Endothelial cell of umbilical vein (primary cell): Measurements from ENCODE around the gene PDCD7. TPM values are rescaled to one million over a fixed set of nuclear protein-coding genes. Genes with fewer than 3 reads are reported as not detected.

Experiments
- BruUV-seq: library from RNA; stranded (reverse); fragments of 400-500 nt; replicated peaks from 2 replicates; lab custom pipeline; 2021; lab: Mats Ljungman, UMichigan
- CTCF ChIA-PET: fragments of 300-600, 350-600 bp; sonication (Branson Sonifier 250); formaldehyde crosslinking; loops from one replicate; lab custom pipeline; 2021; ENCODE audit warnings: antibody characterized with exemption, inconsistent platforms; lab: Charles Lee
- POLR2A ChIA-PET: fragments of 300-600, 350-600 bp; sonication (Branson Sonifier 250); formaldehyde crosslinking; loops from one replicate; lab custom pipeline; 2021; ENCODE audit warnings: antibody characterized with exemption, inconsistent platforms; lab: Charles Lee
- DNase-seq: peaks from one replicate; pipeline ENCODE4 v3.0.0-alpha.2; 2011; ENCODE audit warnings: low read depth, low spot score
- FAIRE-seq: peaks from 2 replicates; lab custom pipeline; 2011; peaks lifted over from hg19 to GRCh38; lab: Jason Lieb, UNC
- H2AFZ ChIP-seq: 2 replicates; pipeline ENCODE4 v1.6.0; 2012; ENCODE audit warnings: low read depth, low read length, control low read depth, inconsistent platforms
- H3K27ac ChIP-seq: 2 replicates; pipeline ENCODE4 v1.5.1; 2011; ENCODE audit warnings: low read depth, mild to moderate bottlenecking, control low read depth, low read length, moderate library complexity; ENCODE audit not compliant: insufficient read depth
- H3K27me3 ChIP-seq, 2 experiments: 2 replicates each; pipeline versions ENCODE4 v1.6.0 to v1.6.1; 2011; ENCODE audit warnings: low read length in 2 of 2, mixed read lengths in 1 of 2; ENCODE audit not compliant: control insufficient read depth in 2 of 2, insufficient read depth in 2 of 2
- H3K36me3 ChIP-seq, 2 experiments: 2 replicates in 1 of 2; 3 replicates in 1 of 2; pipeline ENCODE4 v1.5.1; 2011; ENCODE audit warnings: low read length in 2 of 2, mild to moderate bottlenecking in 1 of 2, moderate library complexity in 1 of 2; ENCODE audit not compliant: control insufficient read depth in 2 of 2, insufficient read depth in 2 of 2; ENCODE audit errors: extremely low read depth in 1 of 2
- H3K4me1 ChIP-seq: 3 replicates; pipeline ENCODE4 v1.5.1; 2011; ENCODE audit warnings: mild to moderate bottlenecking, low read length; ENCODE audit not compliant: control insufficient read depth, insufficient read depth; ENCODE audit errors: extremely low read depth
- H3K4me2 ChIP-seq: 2 replicates; pipeline ENCODE4 v1.6.1; 2011; ENCODE audit warnings: low read length, control low read depth, mixed read lengths; ENCODE audit not compliant: insufficient read depth
- H3K4me3 ChIP-seq, 3 experiments: fragments of 200-600 bp in 1 of 3; sonication (generic), shearing (Covaris generic) in 1 of 3; replicated peaks in 1 of 3; 2 replicates each; pipeline ENCODE4 v1.5.1; 2011 to 2016; ENCODE audit warnings: control low read depth in 3 of 3, low read length in 3 of 3, mild to moderate bottlenecking in 2 of 3, inconsistent platforms in 1 of 3, low read depth in 1 of 3, moderate library complexity in 1 of 3; ENCODE audit not compliant: insufficient read depth in 1 of 3
- H3K79me2 ChIP-seq: 2 replicates; pipeline ENCODE4 v1.6.0; 2012; ENCODE audit warnings: low read length, inconsistent platforms; ENCODE audit not compliant: control insufficient read depth, insufficient read depth
- H3K9ac ChIP-seq: replicated peaks from 2 replicates; pipeline ENCODE3; 2011; ENCODE audit warnings: low read length, control low read depth; ENCODE audit not compliant: insufficient read depth; ENCODE audit errors: extremely low read depth
- H3K9me1 ChIP-seq: replicated peaks from 3 replicates; pipeline ENCODE4 v1.6.0; 2011; ENCODE audit warnings: mild to moderate bottlenecking, low read length; ENCODE audit not compliant: control insufficient read depth, insufficient read depth; ENCODE audit errors: extremely low read depth
- H3K9me3 ChIP-seq: replicated peaks from 2 replicates; pipeline ENCODE4 v1.5.1; 2012; ENCODE audit warnings: low read length, inconsistent platforms; ENCODE audit not compliant: control insufficient read depth, insufficient read depth
- H4K20me1 ChIP-seq: replicated peaks from 2 replicates; pipeline ENCODE3; 2011; ENCODE audit warnings: mild to moderate bottlenecking, low read length; ENCODE audit not compliant: control insufficient read depth, insufficient read depth; ENCODE audit errors: extremely low read depth
- CTCF ChIP-seq, 2 donors: IDR thresholded peaks; 1 replicate in 1 of 2; 2 replicates in 1 of 2; pipeline ENCODE4 v1.5.1; 2011; ENCODE audit warnings: low read length in 2 of 2, mild to moderate bottlenecking in 2 of 2, moderate library complexity in 2 of 2, control low read depth in 1 of 2, inconsistent platforms in 1 of 2, low read depth in 1 of 2; ENCODE audit not compliant: insufficient read depth in 1 of 2; ENCODE audit errors: extremely low read depth in 1 of 2
- EZH2 ChIP-seq: IDR thresholded peaks from 2 replicates; pipeline ENCODE4 v1.6.1; 2012; ENCODE audit warnings: borderline replicate concordance, low read depth, mild to moderate bottlenecking, moderate library complexity, low read length, inconsistent platforms; ENCODE audit not compliant: severe bottlenecking
- FOS ChIP-seq: IDR thresholded peaks from 2 replicates; pipeline ENCODE4 v1.6.1; 2011; ENCODE audit warnings: mild to moderate bottlenecking, low read length, moderate library complexity, borderline replicate concordance; ENCODE audit not compliant: insufficient read depth
- GATA2 ChIP-seq: IDR thresholded peaks from 2 replicates; pipeline ENCODE4 v1.7.0; 2011; ENCODE audit warnings: low read depth, mild to moderate bottlenecking, moderate library complexity, mixed read lengths, low read length; ENCODE audit not compliant: insufficient read length, insufficient read depth
- JUN ChIP-seq: IDR thresholded peaks from 2 replicates; pipeline ENCODE4 v1.6.1; 2011; ENCODE audit warnings: borderline replicate concordance, low read depth; ENCODE audit not compliant: insufficient read length, insufficient read depth
- MAX ChIP-seq: IDR thresholded peaks from 2 replicates; pipeline ENCODE4 v1.6.1; 2011; ENCODE audit not compliant: insufficient read depth, insufficient read length
- MYC ChIP-seq: IDR thresholded peaks from one replicate; pipeline ENCODE4 v1.6.1; 2011; ENCODE audit warnings: mild to moderate bottlenecking, low read depth, low read length
- POLR2A ChIP-seq: IDR thresholded peaks from 2 replicates; pipeline ENCODE4 v1.6.1; 2012; ENCODE audit warnings: low read depth, mild to moderate bottlenecking, control low read depth, low read length
- POLR2AphosphoS5 ChIP-seq: IDR thresholded peaks from 2 replicates; pipeline ENCODE4 v1.6.1; 2012; ENCODE audit warnings: low read depth, mild to moderate bottlenecking, control low read depth, low read length, moderate library complexity; ENCODE audit not compliant: insufficient read depth
- dilution Hi-C: fragments of 300-500 bp; cut with MboI; formaldehyde crosslinking; loops from one replicate; pipeline ENCODE4 v1.15.0; 2019; ENCODE audit warnings: low sequenced_read_pairs; ENCODE audit not compliant: extremely low pct_ligation_motif_present
- intact Hi-C: fragments of 100-400 bp; cut with micrococcal nuclease; formaldehyde crosslinking; loops from one replicate; pipeline ENCODE4 v1.10.0; 2022
- polyA plus RNA-seq, 4 experiments: library from polyadenylated mRNA; depleted of rRNA in 3 of 4; stranded (reverse) in 3 of 4; unstranded in 1 of 4; fragments of >200 nt; gene quantifications; 2 replicates each; pipeline versions ENCODE4 v1.2.1 to v1.2.3, GENCODE V29; 2011 to 2012; ENCODE audit warnings: missing spikeins in 1 of 4
- total RNA-seq: library from RNA; stranded (reverse); gene quantifications from 2 replicates; pipeline ENCODE4 v1.2.3, GENCODE V29; 2021

The PDCD7 gene
- total and polyA plus RNA-seq, 2 donors (not counting 3 experiments of a cell fraction or from before 2014, with no cell fraction given): 12.1 to 19.5 TPM

GRCh38 chr15:65164139-65164538 is 30.5 kb upstream of the PDCD7 start:
- dilution Hi-C loops (no loop called here), intact Hi-C loops (no loop called here)
- no peak overlapping the region for H3K27ac ChIP-seq
- H3K27me3 ChIP-seq: no peaks in the 10 kb centered on the region
- peaks cover 0 to 5% of the 10 kb centered on the region in 2 experiments for H3K36me3 ChIP-seq
- no peaks in the 10 kb centered on the region for H4K20me1 ChIP-seq
- CTCF ChIA-PET: interaction anchor here (0.8 to 1.1 kb wide), 2 partner anchors 12 to 20 kb away, joined by 3 read pairs; no protein-coding TSS in a partner anchor
- H3K9me1 ChIP-seq: no peaks in the 10 kb centered on the region
- no peak for DNase-seq
- POLR2A ChIA-PET: no interaction called here
- H3K9me3 ChIP-seq: no peaks in the 10 kb centered on the region
- H3K4me1 ChIP-seq: no peaks in the 10 kb centered on the region
- TF ChIP-seq FOS: no peak
- TF ChIP-seq JUN: no peak
- TF ChIP-seq POLR2AphosphoS5: no peak
- H2AFZ ChIP-seq: no peak overlapping the region
- BruUV-seq: no TSS peak
- H3K4me2 ChIP-seq: no peak overlapping the region
- peaks cover 2% of the 10 kb centered on the region for H3K79me2 ChIP-seq
- no peak overlapping the region for H3K9ac ChIP-seq
- no peak overlapping the region for H3K4me3 ChIP-seq
- FAIRE-seq: no peak

- Histone ChIP-seq H3K27me3 (no peaks in the 10 kb centered on the region), H4K20me1 (no peaks in the 10 kb centered on the region), H3K9me3 (no peaks in the 10 kb centered on the region), H3K4me2 (no peak overlapping the region), H3K27ac (no peak overlapping the region), H3K79me2 (peaks cover 2% of the 10 kb centered on the region), H3K4me3 (no peak overlapping the region), H3K36me3 (peaks cover 3 to 7% of the 10 kb centered on the region in 2 experiments), H3K4me1 (no peaks in the 10 kb centered on the region), H3K9ac (no peak overlapping the region), H2AFZ (no peak overlapping the region), H3K9me1 (no peaks in the 10 kb centered on the region)
- no TSS peak for BruUV-seq
- CTCF ChIA-PET: no interaction called here
- intact Hi-C loops: no loop called here
- FAIRE-seq (no peak), DNase-seq (no peak)
- dilution Hi-C loops: no loop called here
- TF ChIP-seq FOS: no peak
- no peak for TF ChIP-seq POLR2AphosphoS5
- TF ChIP-seq GATA2: no peak
- no peak for TF ChIP-seq EZH2
- TF ChIP-seq JUN: no peak
- TF ChIP-seq CTCF (IDR thresholded peaks at IDR 0.05; ENCODE audit: extremely low read depth in 1 of 2, insufficient read depth in 1 of 2, low read depth in 1 of 2, low read length in 2 of 2): no peak
- no peak for TF ChIP-seq POLR2A
- TF ChIP-seq MAX: no peak
- TF ChIP-seq MYC: no peak
- POLR2A ChIA-PET: no interaction called here
Observed at GRCh38 chr15:65163041-65163440, 29.4 kb upstream of the PDCD7 start.
